ENCODE data around the gene PRKCE. TPM values are rescaled to one million over a fixed set of nuclear protein-coding genes. Genes with fewer than 3 reads are reported as not detected.
A peak's percentile ranks its signal among the peaks of the same experiment; 100 is the strongest.

PRKCE gene
- total RNA-seq, 2 experiments from 2014 or later: 17.0 to 42.1 TPM

DNA sequence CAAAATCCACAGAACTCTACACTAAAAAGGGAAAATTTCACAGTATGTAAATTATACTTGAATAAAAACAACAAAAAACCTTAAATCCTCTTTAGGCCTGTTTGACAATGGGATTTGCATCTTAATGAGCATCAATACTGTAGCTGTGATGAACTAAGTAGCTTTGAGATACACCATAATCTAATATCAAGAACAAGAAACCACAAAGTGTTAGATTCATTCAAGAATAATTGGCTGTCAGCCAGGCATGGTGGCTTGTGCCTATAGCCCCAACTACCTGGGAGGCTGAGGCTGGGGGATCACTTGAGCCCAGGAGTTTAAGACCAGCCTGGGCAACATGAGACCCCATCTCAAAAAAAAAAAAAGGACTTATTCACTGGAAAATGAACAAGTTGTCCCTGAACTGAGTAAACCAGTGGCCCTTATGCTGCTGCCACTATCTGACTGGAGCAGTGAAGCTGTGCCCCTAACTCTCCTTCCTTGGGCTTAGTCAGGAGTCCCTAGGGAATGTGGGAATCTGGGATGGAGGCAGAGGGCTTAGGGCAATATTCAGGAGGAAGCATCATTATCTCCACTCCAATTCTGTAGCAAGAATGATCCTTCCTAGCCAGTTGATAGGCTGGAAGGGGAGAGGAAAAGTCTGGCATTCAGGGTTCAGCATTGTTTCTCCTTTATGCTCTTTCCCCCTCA is 88.5 kb downstream of the PRKCE start:
- Histone ChIP-seq H3K79me2 (ENCODE audit: insufficient read depth, low read depth, low read length) (no peaks in the 10 kb centered on the region), H2AFZ (ENCODE audit: low read length) (no peak overlapping the region), H3K4me2 (ENCODE audit: low read length) (peak overlapping the region; percentile 64), H3K9me2 (ENCODE audit: insufficient read depth, low read length) (no peaks in the 10 kb centered on the region), H3K4me3 (ENCODE audit: low read depth, low read length, poor library complexity, severe bottlenecking) (no peak overlapping the region), H4K20me1 (ENCODE audit: insufficient read depth, low read length) (no peaks in the 10 kb centered on the region), H3K9me3 (ENCODE audit: low read length) (no peaks in the 10 kb centered on the region), H3K36me3 (ENCODE audit: insufficient read depth, low read length) (no peaks in the 10 kb centered on the region), H3K27ac (ENCODE audit: low read depth, low read length, poor library complexity, severe bottlenecking) (no peak overlapping the region), H3K4me1 (ENCODE audit: insufficient read depth, low read length, poor library complexity, severe bottlenecking) (peaks cover 59% of the 10 kb centered on the region)
- intact Hi-C loops (cut with micrococcal nuclease; ENCODE audit: unreplicated experiment): loop anchor here (5.0 kb wide), 1 partner anchor 88 kb away; the partner anchor contains the start of gene PRKCE
- no peak for DNase-seq (ENCODE audit: low spot score)
- ChIA-PET CTCF (ENCODE audit: unreplicated experiment) (interaction anchor here (4.1 kb wide), 1 partner anchor 10 kb away, joined by 17 read pairs; no protein-coding TSS in a partner anchor), POLR2A (interaction anchor here (0.7 to 3.8 kb wide), 5 partner anchors 9 to 94 kb away, joined by 3 to 34 read pairs (median 4); no protein-coding TSS in a partner anchor)
- BruUV-seq (replicated peaks): no TSS peak
- no peak for TF ChIP-seq EZH2phosphoT487 (IDR thresholded peaks at IDR 0.05; ENCODE audit: borderline replicate concordance, low read depth, low read length)
- TF ChIP-seq, protein P1, sequence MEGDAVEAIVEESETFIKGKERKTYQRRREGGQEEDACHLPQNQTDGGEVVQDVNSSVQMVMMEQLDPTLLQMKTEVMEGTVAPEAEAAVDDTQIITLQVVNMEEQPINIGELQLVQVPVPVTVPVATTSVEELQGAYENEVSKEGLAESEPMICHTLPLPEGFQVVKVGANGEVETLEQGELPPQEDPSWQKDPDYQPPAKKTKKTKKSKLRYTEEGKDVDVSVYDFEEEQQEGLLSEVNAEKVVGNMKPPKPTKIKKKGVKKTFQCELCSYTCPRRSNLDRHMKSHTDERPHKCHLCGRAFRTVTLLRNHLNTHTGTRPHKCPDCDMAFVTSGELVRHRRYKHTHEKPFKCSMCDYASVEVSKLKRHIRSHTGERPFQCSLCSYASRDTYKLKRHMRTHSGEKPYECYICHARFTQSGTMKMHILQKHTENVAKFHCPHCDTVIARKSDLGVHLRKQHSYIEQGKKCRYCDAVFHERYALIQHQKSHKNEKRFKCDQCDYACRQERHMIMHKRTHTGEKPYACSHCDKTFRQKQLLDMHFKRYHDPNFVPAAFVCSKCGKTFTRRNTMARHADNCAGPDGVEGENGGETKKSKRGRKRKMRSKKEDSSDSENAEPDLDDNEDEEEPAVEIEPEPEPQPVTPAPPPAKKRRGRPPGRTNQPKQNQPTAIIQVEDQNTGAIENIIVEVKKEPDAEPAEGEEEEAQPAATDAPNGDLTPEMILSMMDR (conservative IDR thresholded peaks at IDR 0.05; ENCODE audit: low read length): no peak

DNA sequence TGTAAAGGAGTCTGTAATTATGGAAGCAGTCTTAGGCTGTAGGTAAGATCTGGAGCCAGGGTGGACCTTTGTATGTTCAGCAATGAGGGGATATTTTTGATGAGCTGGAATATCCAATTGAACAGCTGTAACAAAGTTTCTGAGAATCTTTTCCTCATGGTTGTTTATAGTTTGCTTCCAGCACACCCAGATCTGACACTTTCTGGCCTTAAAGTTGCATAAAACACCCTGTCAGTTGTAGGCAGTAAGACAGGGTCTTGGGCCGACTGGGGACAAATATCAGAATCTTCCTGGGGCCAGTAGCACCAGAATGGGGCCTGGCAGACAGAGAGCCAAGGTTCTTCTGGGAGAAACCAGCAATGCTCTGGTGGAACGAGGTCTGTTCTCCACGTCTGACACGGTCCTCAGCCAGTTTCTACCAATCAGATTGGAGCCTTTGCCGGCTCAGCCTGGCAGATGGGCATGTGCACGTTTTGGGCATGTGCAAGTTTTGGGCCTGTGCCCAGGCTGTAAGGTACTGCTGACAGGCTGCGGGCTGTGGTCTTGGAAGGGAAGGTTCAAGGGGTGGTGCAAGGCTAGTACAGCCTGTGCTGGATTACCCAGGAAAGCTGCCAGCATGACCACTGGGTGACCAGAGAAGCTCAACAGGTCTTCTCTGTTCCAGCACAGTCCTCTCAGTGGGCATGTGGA is 89.8 kb downstream of the PRKCE start:
- Histone ChIP-seq H3K4me2 (ENCODE audit: low read length) (peak overlapping the region; percentile 64), H3K36me3 (ENCODE audit: insufficient read depth, low read length) (no peaks in the 10 kb centered on the region), H4K20me1 (ENCODE audit: insufficient read depth, low read length) (no peaks in the 10 kb centered on the region), H3K9me3 (ENCODE audit: low read length) (no peaks in the 10 kb centered on the region), H3K4me1 (ENCODE audit: insufficient read depth, low read length, poor library complexity, severe bottlenecking) (peaks cover 59% of the 10 kb centered on the region), H3K79me2 (ENCODE audit: insufficient read depth, low read depth, low read length) (no peaks in the 10 kb centered on the region), H3K27ac (ENCODE audit: low read depth, low read length, poor library complexity, severe bottlenecking) (peak overlapping the region; percentile 48), H3K9me2 (ENCODE audit: insufficient read depth, low read length) (no peaks in the 10 kb centered on the region), H3K4me3 (ENCODE audit: low read depth, low read length, poor library complexity, severe bottlenecking) (no peak overlapping the region), H2AFZ (ENCODE audit: low read length) (peak overlapping the region; percentile 33; the same call in 1 of the 2 replicates)
- POLR2A ChIA-PET: interaction anchor here (0.9 to 1.9 kb wide), 3 partner anchors 9 to 93 kb away, joined by 3 to 19 read pairs (median 5); no protein-coding TSS in a partner anchor
- TF ChIP-seq EZH2phosphoT487 (IDR thresholded peaks at IDR 0.05; ENCODE audit: borderline replicate concordance, low read depth, low read length): no peak
- TF ChIP-seq, protein P1 (conservative IDR thresholded peaks at IDR 0.05; ENCODE audit: low read length): no peak
- intact Hi-C loops (cut with micrococcal nuclease; ENCODE audit: unreplicated experiment): loop anchor here (5.0 kb wide), 1 partner anchor 89 kb away; the partner anchor contains the start of gene PRKCE
- no peak for DNase-seq (ENCODE audit: low spot score)
- CTCF ChIA-PET (ENCODE audit: unreplicated experiment): interaction anchor here (0.8 to 4.1 kb wide), 4 partner anchors 11 to 96 kb away, joined by 3 to 17 read pairs (median 8); no protein-coding TSS in a partner anchor
- no TSS peak for BruUV-seq (replicated peaks)

Measured in OCI-LY7 (cell line).